GM19193 (cell line): ENCODE data around the gene ARHGEF26.

Experiments
- POLR2A ChIP-seq: IDR thresholded peaks from 4 replicates; pipeline ENCODE4 v1.6.1; 2011; ENCODE audit not compliant: insufficient read depth, insufficient read length; ENCODE audit errors: extremely low read depth

The ARHGEF26 gene

GRCh38 chr3:154195620-154196356 lies 74.6 kb downstream of the ARHGEF26 start:
- no peak for TF ChIP-seq POLR2A

GRCh38 chr3:154197751-154198150 lies 76.6 kb downstream of the ARHGEF26 start:
- TF ChIP-seq POLR2A: no peak

GRCh38 chr3:154209499-154209898 lies 88.3 kb downstream of the ARHGEF26 start:
- no peak for TF ChIP-seq POLR2A

GRCh38 chr3:154210986-154211385 lies 89.8 kb downstream of the ARHGEF26 start:
- TF ChIP-seq POLR2A: no peak

- TF ChIP-seq POLR2A: no peak
Measured at GRCh38 chr3:154214306-154214705, 93.1 kb downstream of the ARHGEF26 start.

- TF ChIP-seq POLR2A: no peak
Measured at GRCh38 chr3:154217671-154218070, 96.5 kb downstream of the ARHGEF26 start.

GRCh38 chr3:154218728-154219127 lies 97.5 kb downstream of the ARHGEF26 start:
- no peak for TF ChIP-seq POLR2A

- no peak for TF ChIP-seq POLR2A
Measured at GRCh38 chr3:154220462-154220861, 99.3 kb downstream of the ARHGEF26 start.

- TF ChIP-seq POLR2A: no peak
Measured at GRCh38 chr3:154223519-154223918, 102.3 kb downstream of the ARHGEF26 start.

GRCh38 chr3:154224366-154224765 lies 103.2 kb downstream of the ARHGEF26 start:
- no peak for TF ChIP-seq POLR2A

- TF ChIP-seq POLR2A: no peak
Measured at GRCh38 chr3:154224866-154225265, 103.7 kb downstream of the ARHGEF26 start.

- TF ChIP-seq POLR2A: no peak
Measured at GRCh38 chr3:154225536-154225935, 104.3 kb downstream of the ARHGEF26 start.

GRCh38 chr3:154227531-154227930 lies 106.3 kb downstream of the ARHGEF26 start:
- no peak for TF ChIP-seq POLR2A

GRCh38 chr3:154228561-154229216 lies 107.5 kb downstream of the ARHGEF26 start:
- no peak for TF ChIP-seq POLR2A

GRCh38 chr3:154229217-154229590 lies 108.0 kb downstream of the ARHGEF26 start:
- no peak for TF ChIP-seq POLR2A

- TF ChIP-seq POLR2A: no peak
Measured at GRCh38 chr3:154235330-154235729, 114.1 kb downstream of the ARHGEF26 start.
